A673 (cell line): ENCODE measurements around the gene VPS41. TPM values are rescaled to one million over a fixed set of nuclear protein-coding genes. Genes with fewer than 3 reads are reported as not detected.

ENCODE experiments used
- BruUV-seq: library from RNA; stranded (reverse); fragments of 400-500 nt; replicated peaks from 2 replicates; lab custom pipeline; 2021; lab: Mats Ljungman, UMichigan
- CTCF ChIA-PET: fragments of 300-600 bp; sonication (Branson Sonifier 250); formaldehyde crosslinking; loops from one replicate; lab custom pipeline; 2022; ENCODE audit warnings: antibody characterized with exemption; lab: Charles Lee
- POLR2A ChIA-PET: fragments of 300-600 bp; sonication (Branson Sonifier 250); formaldehyde crosslinking; loops from one replicate; lab custom pipeline; 2022; ENCODE audit warnings: antibody characterized with exemption; ENCODE audit not compliant: low non-redundant PET; lab: Charles Lee
- DNase-seq: peaks from one replicate; pipeline ENCODE4 v3.0.0-alpha.2; 2015; ENCODE audit warnings: low spot score
- H3K27ac ChIP-seq: fragments of 200-600 bp; sonication (generic); 2 replicates; pipeline ENCODE4 v1.5.1; 2016; ENCODE audit warnings: mixed run types, low read depth, mild to moderate bottlenecking, mixed read lengths, antibody characterized with exemption, low read length; ENCODE audit not compliant: poor library complexity, severe bottlenecking
- H3K27me3 ChIP-seq: fragments of 200-600 bp; sonication (generic); replicated peaks from 2 replicates; pipeline ENCODE4 v1.6.1; 2017; ENCODE audit warnings: mixed run types, low read depth, mild to moderate bottlenecking, mixed read lengths, antibody characterized with exemption, low read length; ENCODE audit not compliant: insufficient read depth, poor library complexity
- H3K36me3 ChIP-seq: fragments of 200-600 bp; sonication (generic); 2 replicates; pipeline ENCODE4 v1.6.1; 2016; ENCODE audit warnings: mixed run types, mild to moderate bottlenecking, mixed read lengths, antibody characterized with exemption, low read length; ENCODE audit not compliant: insufficient read depth, poor library complexity, severe bottlenecking
- H3K4me1 ChIP-seq: fragments of 200-600 bp; sonication (generic); 2 replicates; pipeline ENCODE4 v1.6.1; 2017; ENCODE audit warnings: mixed run types, mild to moderate bottlenecking, mixed read lengths, antibody characterized with exemption, low read length; ENCODE audit not compliant: insufficient read depth, poor library complexity, severe bottlenecking
- H3K4me3 ChIP-seq: fragments of 200-600 bp; sonication (generic); 2 replicates; pipeline ENCODE4 v1.5.1; 2016; ENCODE audit warnings: low read depth, mixed run types, mild to moderate bottlenecking, mixed read lengths, low read length; ENCODE audit not compliant: poor library complexity, severe bottlenecking
- H3K9me3 ChIP-seq: fragments of 200-600 bp; sonication (generic); 2 replicates; pipeline ENCODE4 v1.6.1; 2016; ENCODE audit warnings: mixed run types, low read depth, mild to moderate bottlenecking, mixed read lengths, antibody characterized with exemption, low read length; ENCODE audit not compliant: poor library complexity, severe bottlenecking
- EZH2 ChIP-seq: fragments of 200-600 bp; sonication (generic); IDR thresholded peaks from 2 replicates; pipeline ENCODE4 v1.6.1; 2017; ENCODE audit warnings: borderline replicate concordance, low read depth, mild to moderate bottlenecking, mixed read lengths, antibody characterized with exemption, low read length; ENCODE audit not compliant: poor library complexity, severe bottlenecking
- intact Hi-C: fragments of 100-400 bp; cut with micrococcal nuclease; formaldehyde crosslinking; loops from one replicate; pipeline ENCODE4 v1.10.0; 2022; ENCODE audit not compliant: unreplicated experiment
- total RNA-seq: library from RNA; stranded (reverse); gene quantifications from 2 replicates; pipeline ENCODE4 v1.2.3, GENCODE V29; 2021
- TF ChIP-seq, protein P1 (sequence below): fragments of 300-800, 200-600 bp; sonication (generic); conservative IDR thresholded peaks from 2 replicates; pipeline ENCODE4 v1.5.1; 2017; ENCODE audit warnings: low read depth, mild to moderate bottlenecking, antibody characterized with exemption, low read length, moderate library complexity, mixed read lengths

The VPS41 gene
- total RNA-seq, 1 experiment from 2014 or later = 45.8 TPM

DNA sequence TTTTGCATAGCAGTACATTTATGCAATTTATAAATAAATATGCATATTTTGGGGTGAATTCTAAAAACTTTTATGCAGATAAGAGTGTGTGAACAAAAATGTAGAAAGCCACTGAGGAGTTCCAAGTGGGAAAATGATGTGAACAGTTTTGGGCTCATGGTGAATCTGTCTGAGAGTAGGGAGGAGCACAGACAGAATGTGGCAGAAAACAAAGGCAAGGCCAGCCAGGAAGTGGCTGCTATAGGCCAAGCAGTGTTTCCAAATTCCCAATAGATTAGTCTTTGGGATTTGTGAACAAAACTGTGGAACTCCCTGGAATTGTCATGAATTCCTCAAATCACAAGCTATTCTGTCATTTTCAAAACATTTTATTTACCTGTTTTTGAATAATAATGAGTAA, 204.2 kb downstream of the VPS41 start:
- no TSS peak for BruUV-seq
- Histone ChIP-seq H3K4me1 (no peaks in the 10 kb centered on the region), H3K27me3 (no peaks in the 10 kb centered on the region), H3K9me3 (no peaks in the 10 kb centered on the region), H3K36me3 (no peaks in the 10 kb centered on the region), H3K27ac (no peak overlapping the region), H3K4me3 (no peak overlapping the region)
- TF ChIP-seq, protein P1, sequence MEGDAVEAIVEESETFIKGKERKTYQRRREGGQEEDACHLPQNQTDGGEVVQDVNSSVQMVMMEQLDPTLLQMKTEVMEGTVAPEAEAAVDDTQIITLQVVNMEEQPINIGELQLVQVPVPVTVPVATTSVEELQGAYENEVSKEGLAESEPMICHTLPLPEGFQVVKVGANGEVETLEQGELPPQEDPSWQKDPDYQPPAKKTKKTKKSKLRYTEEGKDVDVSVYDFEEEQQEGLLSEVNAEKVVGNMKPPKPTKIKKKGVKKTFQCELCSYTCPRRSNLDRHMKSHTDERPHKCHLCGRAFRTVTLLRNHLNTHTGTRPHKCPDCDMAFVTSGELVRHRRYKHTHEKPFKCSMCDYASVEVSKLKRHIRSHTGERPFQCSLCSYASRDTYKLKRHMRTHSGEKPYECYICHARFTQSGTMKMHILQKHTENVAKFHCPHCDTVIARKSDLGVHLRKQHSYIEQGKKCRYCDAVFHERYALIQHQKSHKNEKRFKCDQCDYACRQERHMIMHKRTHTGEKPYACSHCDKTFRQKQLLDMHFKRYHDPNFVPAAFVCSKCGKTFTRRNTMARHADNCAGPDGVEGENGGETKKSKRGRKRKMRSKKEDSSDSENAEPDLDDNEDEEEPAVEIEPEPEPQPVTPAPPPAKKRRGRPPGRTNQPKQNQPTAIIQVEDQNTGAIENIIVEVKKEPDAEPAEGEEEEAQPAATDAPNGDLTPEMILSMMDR = no peak
- no peak for TF ChIP-seq EZH2
- CTCF ChIA-PET = no interaction called here
- POLR2A ChIA-PET = no interaction called here
- intact Hi-C loops = no loop called here
- no peak for DNase-seq

DNA sequence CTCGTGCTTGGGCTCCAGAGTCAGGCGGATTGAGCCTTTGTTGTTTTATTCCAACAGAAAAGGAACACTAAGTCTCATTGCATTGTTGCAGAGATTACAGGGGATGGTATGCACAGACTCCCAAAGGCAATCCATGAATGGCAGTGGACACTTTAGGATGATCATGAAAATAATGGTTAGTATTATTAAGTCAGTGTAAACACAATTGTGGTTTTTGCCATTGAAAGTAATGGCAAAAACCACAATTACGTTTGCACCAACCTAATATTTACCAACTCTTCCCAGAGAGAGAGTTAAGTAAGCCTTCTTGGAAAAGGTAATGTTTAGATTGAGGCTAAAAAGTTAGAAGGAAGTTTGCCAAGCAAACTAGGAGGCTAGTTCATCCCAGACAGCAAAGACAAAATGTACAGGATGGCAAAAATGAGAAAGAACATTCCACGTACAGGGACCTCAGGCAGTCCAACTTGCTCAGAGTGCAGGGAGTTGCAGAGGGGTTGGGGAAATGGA, 204.9 kb downstream of the VPS41 start:
- ChIA-PET POLR2A (no interaction called here), CTCF (no interaction called here)
- H3K9me3 ChIP-seq = no peaks in the 10 kb centered on the region
- no peaks in the 10 kb centered on the region for H3K36me3 ChIP-seq
- no peaks in the 10 kb centered on the region for H3K4me1 ChIP-seq
- no peak for DNase-seq
- H3K27ac ChIP-seq = no peak overlapping the region
- BruUV-seq = no TSS peak
- no peaks in the 10 kb centered on the region for H3K27me3 ChIP-seq
- intact Hi-C loops = no loop called here
- TF ChIP-seq EZH2 = no peak
- TF ChIP-seq, protein P1 = no peak
- H3K4me3 ChIP-seq = no peak overlapping the region

DNA sequence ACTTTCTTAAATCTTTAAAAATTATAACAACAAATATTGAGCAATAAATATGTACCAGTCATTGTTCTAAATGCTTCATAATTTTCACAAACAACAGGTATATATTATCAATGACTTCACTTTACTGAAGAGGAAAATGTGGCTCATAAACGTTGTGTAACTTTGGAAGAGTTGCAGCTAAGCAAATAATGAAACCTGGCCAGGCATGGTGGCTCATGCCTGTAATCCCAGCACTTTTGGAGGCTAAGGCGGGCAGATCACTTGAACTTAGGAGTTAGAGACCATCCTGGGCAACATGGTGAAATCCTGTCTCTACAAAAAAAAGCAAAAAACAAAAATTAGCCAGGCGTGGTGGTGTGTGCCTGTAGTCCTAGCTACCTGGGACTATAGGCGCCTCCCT, 205.9 kb downstream of the VPS41 start:
- ChIA-PET CTCF (no interaction called here), POLR2A (no interaction called here)
- DNase-seq = no peak
- no peaks in the 10 kb centered on the region for H3K36me3 ChIP-seq
- no peaks in the 10 kb centered on the region for H3K4me1 ChIP-seq
- no TSS peak for BruUV-seq
- H3K4me3 ChIP-seq = no peak overlapping the region
- H3K27ac ChIP-seq = no peak overlapping the region
- TF ChIP-seq, protein P1 = no peak
- no peak for TF ChIP-seq EZH2
- H3K27me3 ChIP-seq = no peaks in the 10 kb centered on the region
- H3K9me3 ChIP-seq = no peaks in the 10 kb centered on the region
- intact Hi-C loops = no loop called here
